Psoas muscle (tissue), 8 donors: ENCODE data around the gene C1S. TPM values are rescaled to one million over a fixed set of nuclear protein-coding genes. Genes with fewer than 3 reads are reported as not detected.

ENCODE experiments used
- ATAC-seq, 4 donors: fragments of 200-7000 bp; cut with Tn5 transposase; one replicate each; pipeline ENCODE4 v1.9.1; 2020; ENCODE audit warnings: moderate library complexity in 3 of 4, mild to moderate bottlenecking in 2 of 4
- DNase-seq, 2 donors: peaks; one replicate each; pipeline ENCODE4 v3.0.0-alpha.2; 2020
- H3K27ac ChIP-seq: fragments of 200-600 bp; one replicate; pipeline ENCODE4 v1.8.0; 2022
- H3K27me3 ChIP-seq, 3 donors: fragments of 200-600 bp in 1 of 3; one replicate each; pipeline versions ENCODE4 v1.6.1 to v1.8.0; 2013 to 2022; ENCODE audit warnings: low read length in 2 of 3, mild to moderate bottlenecking in 2 of 3, moderate library complexity in 1 of 3; ENCODE audit not compliant: insufficient read depth in 3 of 3
- H3K36me3 ChIP-seq, 2 donors: fragments of 200-600 bp in 1 of 2; one replicate each; pipeline versions ENCODE4 v1.6.1 to v1.8.0; 2013 to 2022; ENCODE audit warnings: low read depth in 1 of 2, mild to moderate bottlenecking in 1 of 2, moderate library complexity in 1 of 2; ENCODE audit not compliant: insufficient read depth in 1 of 2
- H3K4me1 ChIP-seq: fragments of 200-600 bp; one replicate; pipeline ENCODE4 v1.8.0; 2022
- H3K4me3 ChIP-seq: fragments of 200-600 bp; one replicate; pipeline ENCODE4 v1.8.0; 2022; ENCODE audit warnings: mild to moderate bottlenecking
- H3K9me3 ChIP-seq: fragments of 200-600 bp; one replicate; pipeline ENCODE4 v1.8.0; 2022
- WGBS, 3 donors: extraction: QIAGEN DNeasy Blood & Tissue Kit; methylation state at CpG; one replicate each; pipeline versions ENCODE4 v1.1.6 to v1.1.7; 2013; 5-methylcytosine and 5-hydroxymethylcytosine counted together
- intact Hi-C, 2 donors: fragments of 100-400 bp; cut with DNase I; formaldehyde crosslinking; loops; one replicate each; pipeline versions ENCODE4 v1.11.0 to v1.14.2; 2022
- polyA plus RNA-seq, 3 donors: library from polyadenylated mRNA; stranded (reverse); fragments of 200-250 nt; gene quantifications; one replicate each; pipeline ENCODE4 v1.2.3, GENCODE V29; 2013
- total RNA-seq, 4 donors: library from RNA; stranded (reverse); fragmentation: NEBNext Ultra II Directional in 2 of 4; extraction: Animal tissue kit (Norgen Biotek cat#: 25700) in 2 of 4; gene quantifications; one replicate each; pipeline versions ENCODE4 v1.2.1 to v1.2.4, GENCODE V29; 2021 to 2023
- TF ChIP-seq, protein P1 (sequence below): fragments of 200-600 bp; IDR thresholded peaks from one replicate; pipeline ENCODE4 v1.8.0; 2022; ENCODE audit warnings: antibody characterized with exemption
- donor health status: healthy with polysubstance abuse.
- donor health status: DM: no; HTN: no; CAD: no; lungs with moderate emphysema.
- donor health status: Bipolar disorder and iron deficiency.
- donor health status: healthy.
- donor health status: DM: yes; HTN: yes; CAD: no.
- donor health status: DM: no; HTN: no; CAD: no.
- donor health status: DM: no; HTN: no; CAD: no.
- donor health status: DM: yes; HTN: yes; CAD: no.

The C1S gene
- total and polyA plus RNA-seq, 7 donors: 35.9 to 98.5 (median 49.0) TPM

DNA sequence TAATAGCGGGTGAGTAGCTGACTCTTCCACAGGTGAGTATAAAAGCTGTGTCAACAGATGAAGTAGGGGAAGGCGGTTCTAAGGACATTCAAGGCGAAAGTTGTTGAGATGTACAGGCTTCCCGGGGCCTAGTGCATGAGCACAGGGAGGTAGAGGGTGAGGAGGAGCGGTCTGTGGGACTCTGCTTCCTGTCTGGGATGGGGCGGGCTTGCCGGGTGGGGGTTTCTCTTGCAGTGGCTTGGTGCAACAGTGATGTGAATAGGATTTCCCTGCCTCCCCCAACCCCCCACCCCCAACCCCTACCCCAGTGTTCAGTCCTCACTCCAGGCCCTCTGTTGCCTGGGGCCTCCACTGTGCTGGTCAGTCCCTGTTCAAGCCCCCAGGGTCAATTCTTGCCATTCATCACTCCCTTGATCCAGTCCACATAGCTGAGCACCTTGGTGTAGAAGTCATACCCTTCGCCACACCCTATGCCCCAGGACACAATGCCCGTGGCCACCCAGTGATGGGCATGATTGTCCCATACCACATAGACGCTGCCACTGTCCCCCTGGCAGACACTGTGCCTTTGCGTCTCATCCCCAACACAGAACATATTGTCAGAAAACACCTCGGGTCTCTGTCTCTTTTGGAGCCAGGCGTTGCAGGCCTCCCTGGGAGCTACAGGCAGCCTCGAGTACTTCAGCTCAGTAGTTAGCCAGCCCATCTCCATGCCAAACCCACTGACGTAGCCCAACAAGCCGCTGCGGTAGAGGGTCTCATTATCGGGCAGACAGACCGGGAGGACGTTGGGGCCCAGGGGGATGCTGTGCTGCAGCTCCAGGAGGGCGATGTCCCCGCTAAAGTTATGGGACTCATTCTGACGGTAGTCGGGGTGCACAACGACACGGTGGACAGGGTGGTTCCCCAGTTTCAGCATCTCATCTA lies 35.8 kb downstream of the C1S start:
- 65 to 76% (median 67%) methylated on average over 26 of the region's 26 CpGs for WGBS, 3 donors
- Histone ChIP-seq H3K4me1 (peaks cover 15% of the 10 kb centered on the region), H3K4me3 (peak overlapping the region; percentile 44), H3K27me3 (no peaks in the 10 kb centered on the region), H3K9me3 (no peaks in the 10 kb centered on the region), H3K27ac (no peak overlapping the region), H3K36me3 (peaks cover 0 to 24% of the 10 kb centered on the region in 2 donors)
- ATAC-seq: peak in 2 of 4 donors; percentile 7 to 18
- TF ChIP-seq, protein P1, sequence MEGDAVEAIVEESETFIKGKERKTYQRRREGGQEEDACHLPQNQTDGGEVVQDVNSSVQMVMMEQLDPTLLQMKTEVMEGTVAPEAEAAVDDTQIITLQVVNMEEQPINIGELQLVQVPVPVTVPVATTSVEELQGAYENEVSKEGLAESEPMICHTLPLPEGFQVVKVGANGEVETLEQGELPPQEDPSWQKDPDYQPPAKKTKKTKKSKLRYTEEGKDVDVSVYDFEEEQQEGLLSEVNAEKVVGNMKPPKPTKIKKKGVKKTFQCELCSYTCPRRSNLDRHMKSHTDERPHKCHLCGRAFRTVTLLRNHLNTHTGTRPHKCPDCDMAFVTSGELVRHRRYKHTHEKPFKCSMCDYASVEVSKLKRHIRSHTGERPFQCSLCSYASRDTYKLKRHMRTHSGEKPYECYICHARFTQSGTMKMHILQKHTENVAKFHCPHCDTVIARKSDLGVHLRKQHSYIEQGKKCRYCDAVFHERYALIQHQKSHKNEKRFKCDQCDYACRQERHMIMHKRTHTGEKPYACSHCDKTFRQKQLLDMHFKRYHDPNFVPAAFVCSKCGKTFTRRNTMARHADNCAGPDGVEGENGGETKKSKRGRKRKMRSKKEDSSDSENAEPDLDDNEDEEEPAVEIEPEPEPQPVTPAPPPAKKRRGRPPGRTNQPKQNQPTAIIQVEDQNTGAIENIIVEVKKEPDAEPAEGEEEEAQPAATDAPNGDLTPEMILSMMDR: no peak
- intact Hi-C loops: no loop called here
- no peak for DNase-seq

DNA sequence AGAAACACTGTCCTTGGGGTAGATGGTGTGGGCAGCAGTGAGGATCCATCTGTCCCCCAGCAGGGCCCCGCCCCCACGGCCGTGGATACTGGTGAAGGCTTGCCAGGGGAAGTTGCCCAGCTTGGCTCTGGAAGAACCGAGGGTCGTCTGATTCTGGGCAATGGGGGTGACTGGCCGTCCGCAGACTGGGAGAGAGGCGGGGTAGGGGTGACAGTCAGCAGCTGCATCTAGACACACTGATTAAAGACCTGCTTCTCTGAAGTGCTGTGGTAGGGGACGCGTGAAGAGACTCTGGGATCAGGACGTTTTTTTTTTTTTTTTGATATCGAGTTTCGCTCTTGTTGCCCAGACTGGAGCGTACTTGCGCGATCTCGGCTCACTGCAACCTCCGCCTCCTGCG lies 36.5 kb downstream of the C1S start:
- peaks cover 12% of the 10 kb centered on the region for H3K4me1 ChIP-seq
- intact Hi-C loops: no loop called here
- H3K4me3 ChIP-seq: peak overlapping the region; percentile 44
- 26 to 39% (median 33%) methylated on average over 19 of the region's 19 CpGs for WGBS, 3 donors
- no peaks in the 10 kb centered on the region for H3K9me3 ChIP-seq
- H3K36me3 ChIP-seq: peaks cover 0 to 30% of the 10 kb centered on the region in 2 donors
- TF ChIP-seq, protein P1: no peak
- ATAC-seq (peak; percentile 27 to 70 (median 51)), DNase-seq (peak in 1 of 2 donors; percentile 61)
- no peaks in the 10 kb centered on the region for H3K27me3 ChIP-seq
- H3K27ac ChIP-seq: no peak overlapping the region

DNA sequence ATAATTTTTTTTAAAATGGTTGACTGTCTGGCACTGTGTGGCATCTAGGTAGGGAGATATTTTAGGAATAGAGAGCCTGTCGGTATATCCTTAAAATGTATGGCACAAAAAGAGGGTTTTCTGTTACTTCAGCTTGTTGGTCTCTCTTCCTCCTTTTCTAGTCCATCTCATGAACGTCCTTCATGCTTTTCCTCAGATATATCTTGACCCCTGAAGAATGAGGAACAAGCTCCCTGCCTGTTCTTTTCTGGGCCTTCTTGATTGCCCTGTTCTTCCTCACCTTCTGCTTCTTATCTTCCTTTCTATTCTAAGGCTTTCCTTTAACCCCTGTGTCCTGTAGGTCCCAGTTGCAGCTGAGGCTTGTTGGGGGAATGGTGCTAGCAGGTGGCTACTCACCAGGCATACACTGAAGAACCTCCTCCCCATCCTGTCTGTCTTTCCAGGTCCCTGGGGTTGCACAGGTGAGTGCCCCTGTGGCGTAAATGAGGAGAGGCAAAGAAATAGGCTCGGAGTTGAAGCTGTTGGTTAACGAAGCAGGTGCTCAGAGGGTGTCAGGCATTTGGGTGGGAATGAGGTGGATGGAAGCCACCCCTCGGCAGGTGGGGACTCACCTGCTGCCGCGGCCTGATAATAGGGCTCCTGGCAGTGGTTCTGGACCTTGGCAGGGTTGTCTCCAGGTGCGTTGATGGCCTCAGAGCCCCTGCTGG lies 38.9 kb downstream of the C1S start:
- no peak overlapping the region for H3K4me3 ChIP-seq
- H3K36me3 ChIP-seq: peaks cover 0 to 48% of the 10 kb centered on the region in 2 donors
- DNase-seq (no peak), ATAC-seq (no peak)
- intact Hi-C loops: no loop called here
- H3K4me1 ChIP-seq: peaks cover 9% of the 10 kb centered on the region
- H3K9me3 ChIP-seq: no peaks in the 10 kb centered on the region
- no peak overlapping the region for H3K27ac ChIP-seq
- 91 to 92% (median 92%) methylated on average over 9 of the region's 9 CpGs for WGBS, 3 donors
- TF ChIP-seq, protein P1: no peak
- no peaks in the 10 kb centered on the region for H3K27me3 ChIP-seq

DNA sequence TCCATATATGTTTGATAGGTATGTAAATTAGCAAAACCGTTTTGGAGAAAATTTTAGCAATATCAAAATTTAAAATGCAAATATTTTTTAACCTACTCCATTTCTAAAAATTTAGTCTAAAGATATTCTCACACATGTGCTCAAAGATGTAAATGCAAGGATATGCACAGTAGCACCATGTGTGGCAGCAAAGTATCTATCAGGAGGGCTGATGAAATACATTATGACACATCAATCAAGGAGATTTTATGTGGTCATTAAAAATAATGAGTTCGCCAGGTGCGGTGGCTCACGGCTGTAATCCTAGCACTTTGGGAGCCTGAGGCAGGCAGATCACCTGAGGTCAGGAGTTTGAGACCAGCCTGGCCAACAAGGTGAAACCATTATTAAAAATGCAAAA lies 39.7 kb downstream of the C1S start:
- no peaks in the 10 kb centered on the region for H3K9me3 ChIP-seq
- TF ChIP-seq, protein P1: no peak
- H3K27me3 ChIP-seq: no peaks in the 10 kb centered on the region
- H3K27ac ChIP-seq: no peak overlapping the region
- 67 to 87% (median 83%) methylated on average over 4 of the region's 4 CpGs for WGBS, 3 donors
- intact Hi-C loops: no loop called here
- no peak for ATAC-seq
- DNase-seq: no peak
- H3K36me3 ChIP-seq: peaks cover 0 to 54% of the 10 kb centered on the region in 2 donors
- H3K4me1 ChIP-seq: peaks cover 9% of the 10 kb centered on the region
- no peak overlapping the region for H3K4me3 ChIP-seq
